NCI-H82 treated with DMSO at 0.1 percent for 48 hours (cell line): ENCODE data around the gene NTM.
A peak's percentile ranks its signal among the peaks of the same experiment; 100 is the strongest.

ENCODE experiments used
- DNase-seq: peaks from one replicate; lab custom pipeline; 2025; ENCODE audit not compliant: unreplicated experiment; lab: John Stamatoyannopoulos, UW

NTM gene

GRCh38 chr11:132028380-132029240, 658.2 kb downstream of the NTM start:
- peak; percentile 30 for DNase-seq

GRCh38 chr11:132030896-132031295, 660.5 kb downstream of the NTM start:
- no peak for DNase-seq

- no peak for DNase-seq
Observed at GRCh38 chr11:132032555-132032954, 662.1 kb downstream of the NTM start.

GRCh38 chr11:132033051-132033450, 662.6 kb downstream of the NTM start:
- DNase-seq: no peak

- no peak for DNase-seq
Observed at GRCh38 chr11:132035228-132035627, 664.8 kb downstream of the NTM start.

GRCh38 chr11:132035766-132036165, 665.4 kb downstream of the NTM start:
- DNase-seq: no peak

GRCh38 chr11:132036220-132036619, 665.8 kb downstream of the NTM start:
- DNase-seq: no peak

GRCh38 chr11:132036746-132037466, 666.5 kb downstream of the NTM start:
- DNase-seq: no peak

- DNase-seq: no peak
Observed at GRCh38 chr11:132037467-132037862, 667.0 kb downstream of the NTM start.

GRCh38 chr11:132037956-132038355, 667.5 kb downstream of the NTM start:
- no peak for DNase-seq

- no peak for DNase-seq
Observed at GRCh38 chr11:132039521-132039920, 669.1 kb downstream of the NTM start.

GRCh38 chr11:132042296-132042695, 671.9 kb downstream of the NTM start:
- DNase-seq: no peak

- no peak for DNase-seq
Observed at GRCh38 chr11:132043714-132044113, 673.3 kb downstream of the NTM start.

- DNase-seq: no peak
Observed at GRCh38 chr11:132045107-132045506, 674.7 kb downstream of the NTM start.

- no peak for DNase-seq
Observed at GRCh38 chr11:132046288-132046865, 676.0 kb downstream of the NTM start.

- DNase-seq: no peak
Observed at GRCh38 chr11:132047167-132047566, 676.8 kb downstream of the NTM start.

GRCh38 chr11:132048040-132048439, 677.6 kb downstream of the NTM start:
- no peak for DNase-seq

GRCh38 chr11:132049205-132049604, 678.8 kb downstream of the NTM start:
- DNase-seq: no peak

- no peak for DNase-seq
Observed at GRCh38 chr11:132050049-132050448, 679.6 kb downstream of the NTM start.

- DNase-seq: no peak
Observed at GRCh38 chr11:132050577-132051165, 680.3 kb downstream of the NTM start.

GRCh38 chr11:132051704-132052103, 681.3 kb downstream of the NTM start:
- DNase-seq: no peak

- DNase-seq: no peak
Observed at GRCh38 chr11:132052342-132052741, 681.9 kb downstream of the NTM start.
